Prostate gland (tissue), 2 donors: ENCODE measurements around the gene ATG4D.

ENCODE experiments used
- POLR2A ChIP-seq: fragments of 450-650 bp; IDR thresholded peaks from one replicate; pipeline ENCODE4 v1.6.1; 2016; ENCODE audit warnings: antibody characterized with exemption, mild to moderate bottlenecking
- POLR2AphosphoS5 ChIP-seq: sonication (generic); formaldehyde crosslinking; IDR thresholded peaks from one replicate; pipeline ENCODE4 v1.6.1; 2017; ENCODE audit warnings: antibody characterized with exemption
- TF ChIP-seq, protein P1 (sequence below), 4 experiments: fragments of 200-600 bp in 2 of 4; fragments of 450-650 bp in 2 of 4; sonication (generic) in 2 of 4; IDR thresholded peaks; 1 replicate in 3 of 4; 2 replicates in 1 of 4; pipeline ENCODE4 v1.5.1; 2016 to 2019; ENCODE audit warnings: antibody characterized with exemption in 4 of 4, mild to moderate bottlenecking in 2 of 4, moderate library complexity in 2 of 4

DNA sequence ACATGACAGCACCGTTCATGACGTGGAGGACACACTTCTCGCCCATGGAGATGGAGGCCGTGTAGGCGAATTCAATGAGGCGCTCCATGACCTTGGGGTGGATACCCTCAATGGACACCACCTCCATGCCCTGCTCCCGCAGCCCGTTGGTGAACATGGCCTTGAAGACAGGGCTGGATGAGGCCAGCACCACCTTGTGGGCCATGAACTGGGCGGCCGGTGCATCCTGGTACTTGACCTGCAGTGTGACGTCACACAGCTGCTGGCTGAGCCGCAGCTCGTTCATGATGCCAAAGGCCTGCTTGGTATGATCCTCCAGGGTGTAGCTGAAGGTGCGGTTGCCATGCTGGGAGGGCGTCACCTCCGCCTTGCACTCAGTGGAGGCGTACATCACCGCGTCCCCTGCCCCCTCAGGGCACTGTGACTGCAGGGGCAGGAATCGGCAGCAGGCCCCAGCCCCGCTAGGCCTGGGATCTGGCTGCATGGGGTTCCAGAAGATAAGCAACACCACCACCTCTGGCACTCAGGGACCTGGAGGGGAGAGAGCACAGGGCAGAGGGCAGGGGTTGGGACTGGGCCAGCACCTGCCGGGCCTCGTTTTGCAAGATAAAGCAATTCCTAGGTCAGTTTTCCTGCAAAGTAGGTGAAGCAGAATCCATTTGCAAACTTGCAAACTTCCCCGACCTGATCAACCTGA, 44.0 kb upstream of the ATG4D start:
- TF ChIP-seq, protein P1, sequence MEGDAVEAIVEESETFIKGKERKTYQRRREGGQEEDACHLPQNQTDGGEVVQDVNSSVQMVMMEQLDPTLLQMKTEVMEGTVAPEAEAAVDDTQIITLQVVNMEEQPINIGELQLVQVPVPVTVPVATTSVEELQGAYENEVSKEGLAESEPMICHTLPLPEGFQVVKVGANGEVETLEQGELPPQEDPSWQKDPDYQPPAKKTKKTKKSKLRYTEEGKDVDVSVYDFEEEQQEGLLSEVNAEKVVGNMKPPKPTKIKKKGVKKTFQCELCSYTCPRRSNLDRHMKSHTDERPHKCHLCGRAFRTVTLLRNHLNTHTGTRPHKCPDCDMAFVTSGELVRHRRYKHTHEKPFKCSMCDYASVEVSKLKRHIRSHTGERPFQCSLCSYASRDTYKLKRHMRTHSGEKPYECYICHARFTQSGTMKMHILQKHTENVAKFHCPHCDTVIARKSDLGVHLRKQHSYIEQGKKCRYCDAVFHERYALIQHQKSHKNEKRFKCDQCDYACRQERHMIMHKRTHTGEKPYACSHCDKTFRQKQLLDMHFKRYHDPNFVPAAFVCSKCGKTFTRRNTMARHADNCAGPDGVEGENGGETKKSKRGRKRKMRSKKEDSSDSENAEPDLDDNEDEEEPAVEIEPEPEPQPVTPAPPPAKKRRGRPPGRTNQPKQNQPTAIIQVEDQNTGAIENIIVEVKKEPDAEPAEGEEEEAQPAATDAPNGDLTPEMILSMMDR (IDR thresholded peaks at IDR 0.05), result no peak
- no peak for TF ChIP-seq POLR2A
- TF ChIP-seq POLR2AphosphoS5, result no peak
